Astrocyte of the cerebellum (primary cell): ENCODE results near the gene HK2.

ENCODE experiments used
- DNase-seq: peaks from one replicate; pipeline ENCODE4 v3.0.0-alpha.2; 2011; ENCODE audit warnings: low read depth
- H3K4me3 ChIP-seq: 2 replicates; pipeline ENCODE4 v1.5.1; 2011; ENCODE audit warnings: mild to moderate bottlenecking, low read depth, low read length, moderate library complexity
- CTCF ChIP-seq: IDR thresholded peaks from 2 replicates; pipeline ENCODE4 v1.5.1; 2012; ENCODE audit warnings: low read length, low read depth, moderate library complexity, mild to moderate bottlenecking; ENCODE audit errors: missing control alignments
- in situ Hi-C: cut with HindIII; loops from 2 replicates; pipeline ENCODE4 v1.10.0; 2017; ENCODE audit warnings: low sequenced_read_pairs

The HK2 gene

GRCh38 chr2:74930811-74931486 is 97.0 kb downstream of the HK2 start:
- in situ Hi-C loops, result loop anchor here (25.0 kb wide), 1 partner anchor 481 kb away; no protein-coding TSS in a partner anchor
- no peak for TF ChIP-seq CTCF
- DNase-seq, result no peak
- H3K4me3 ChIP-seq, result no peak overlapping the region

GRCh38 chr2:74931940-74932339 is 98.0 kb downstream of the HK2 start:
- TF ChIP-seq CTCF, result no peak
- no peak overlapping the region for H3K4me3 ChIP-seq
- in situ Hi-C loops, result loop anchor here (25.0 kb wide), 1 partner anchor 480 kb away; no protein-coding TSS in a partner anchor
- no peak for DNase-seq

DNA sequence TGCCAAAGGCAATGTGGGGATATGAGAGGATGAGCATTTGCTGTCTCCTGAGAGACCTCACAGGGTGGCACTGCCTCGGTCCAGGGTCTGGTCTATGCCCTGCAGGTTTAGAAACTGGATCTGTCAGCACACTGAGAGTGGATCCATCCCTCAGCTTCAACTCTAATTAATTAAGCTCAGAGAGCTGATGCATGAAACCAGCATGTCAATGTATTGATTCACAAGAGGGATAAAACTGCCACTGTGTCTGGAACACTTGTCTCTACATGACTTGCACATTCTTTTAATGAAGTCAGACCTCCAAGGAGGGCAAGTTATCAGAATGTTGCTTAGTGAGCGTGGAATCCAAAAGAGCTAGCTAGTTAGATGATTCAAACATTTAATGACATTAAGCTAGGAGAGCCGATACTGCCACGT is 102.1 kb downstream of the HK2 start:
- H3K4me3 ChIP-seq, result no peak overlapping the region
- TF ChIP-seq CTCF, result no peak
- in situ Hi-C loops, result loop anchor here (25.0 kb wide), 1 partner anchor 476 kb away; no protein-coding TSS in a partner anchor
- DNase-seq, result no peak

- H3K4me3 ChIP-seq, result no peak overlapping the region
- TF ChIP-seq CTCF, result no peak
- DNase-seq, result no peak
- in situ Hi-C loops, result loop anchor here (25.0 kb wide), 1 partner anchor 475 kb away; no protein-coding TSS in a partner anchor
These were observed 103.4 kb downstream of the HK2 start for GRCh38 chr2:74937221-74937880.

GRCh38 chr2:74938264-74938663 is 104.3 kb downstream of the HK2 start:
- H3K4me3 ChIP-seq, result no peak overlapping the region
- TF ChIP-seq CTCF, result no peak
- in situ Hi-C loops, result loop anchor here (25.0 kb wide), 1 partner anchor 474 kb away; no protein-coding TSS in a partner anchor

GRCh38 chr2:74939919-74940812 is 106.2 kb downstream of the HK2 start:
- in situ Hi-C loops, result loop anchor here (25.0 kb wide), 1 partner anchor 472 kb away; no protein-coding TSS in a partner anchor
- TF ChIP-seq CTCF, result no peak
- DNase-seq, result no peak
- no peak overlapping the region for H3K4me3 ChIP-seq

More at GRCh38 chr2:74938264-74938663, 104.3 kb downstream of the HK2 start:
- DNase-seq, result no peak
